CD4-positive, alpha-beta T cell treated with Interleukin-4 for 1 hour (primary cell): ENCODE results near the gene GDI1.

Source experiments
- DNase-seq, 2 donors: peaks; one replicate each; pipeline ENCODE4 v3.0.0-alpha.2; 2020 to 2022

The GDI1 gene

DNA sequence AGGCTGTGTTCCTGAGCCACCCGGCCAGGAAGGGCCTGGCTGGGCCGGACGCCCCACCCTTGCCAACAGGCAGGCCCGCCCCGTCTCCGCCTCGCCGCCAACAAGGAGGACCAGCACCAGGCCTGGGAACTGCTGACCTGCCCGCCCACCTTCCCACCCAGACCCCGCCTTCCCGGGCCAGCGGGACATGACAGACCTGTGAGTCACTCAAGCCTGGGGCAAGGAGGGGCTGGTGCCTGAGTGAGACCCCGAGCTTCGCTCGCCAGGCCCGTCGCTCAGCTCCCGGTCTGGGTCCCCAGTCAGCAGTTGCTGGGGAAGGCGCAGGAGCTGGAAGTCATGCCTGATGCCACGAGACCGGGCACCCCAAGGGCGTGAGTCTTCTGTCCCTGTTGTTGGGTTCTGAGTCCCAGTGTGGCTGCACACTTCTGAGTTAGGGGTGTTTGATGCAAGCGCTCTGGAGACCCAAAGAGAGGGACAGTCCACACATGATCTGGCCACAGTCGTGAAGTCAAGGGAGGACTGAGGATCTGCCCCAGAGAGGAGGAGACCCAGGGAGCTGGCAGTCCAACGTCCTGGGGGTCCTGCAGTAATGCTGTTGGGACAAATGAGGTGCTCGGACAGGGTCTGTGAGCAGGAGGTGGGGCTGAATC, 27.6 kb upstream of the GDI1 start, which contains the start of gene DNASE1L1:
Gene DNASE1L1, minus strand, starts transcription at position 33 of the 650 bp plus-strand sequence. CDS start 3,686 bp downstream, outside the sequence.
- DNase-seq = peak; percentile 18 to 80

DNA sequence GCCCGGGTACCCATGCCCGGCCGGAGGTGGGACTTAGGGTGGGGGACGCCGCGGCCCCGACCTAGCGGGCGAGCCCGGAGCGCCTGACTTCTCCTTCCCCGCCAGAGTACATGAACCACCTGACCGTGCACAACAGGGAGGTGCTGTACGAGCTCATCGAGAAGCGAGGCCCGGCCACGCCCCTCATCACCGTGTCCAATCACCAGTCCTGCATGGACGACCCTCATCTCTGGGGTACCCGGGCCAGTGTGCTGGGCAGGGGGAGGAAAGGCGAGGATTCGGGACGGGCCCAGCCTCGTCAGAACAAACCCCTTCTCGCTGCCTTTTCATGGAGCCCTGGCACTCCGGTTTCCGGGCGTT, 25.0 kb upstream of the GDI1 start:
- DNase-seq = peak; percentile 59 to 62

- peak; percentile 52 to 55 for DNase-seq
These were observed 24.5 kb upstream of the GDI1 start for GRCh38 chrX:154412468-154412867.

DNA sequence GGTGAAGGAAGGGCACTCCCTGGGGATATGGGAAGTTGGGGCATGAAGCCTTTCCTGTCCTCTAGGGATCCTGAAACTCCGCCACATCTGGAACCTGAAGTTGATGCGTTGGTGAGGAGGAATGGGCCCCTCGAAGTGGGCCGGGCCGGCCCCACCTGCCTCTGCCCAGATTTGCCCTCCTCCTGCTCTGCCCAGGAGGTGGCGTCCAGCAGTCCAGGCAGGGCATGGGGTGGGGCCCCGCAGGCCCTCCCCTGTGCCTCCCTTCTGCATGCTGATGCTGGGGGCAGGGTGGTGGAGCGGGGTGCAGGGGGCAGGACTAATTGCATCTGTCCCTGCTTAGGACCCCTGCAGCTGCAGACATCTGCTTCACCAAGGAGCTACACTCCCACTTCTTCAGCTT, 23.8 kb upstream of the GDI1 start:
- no peak for DNase-seq

DNA sequence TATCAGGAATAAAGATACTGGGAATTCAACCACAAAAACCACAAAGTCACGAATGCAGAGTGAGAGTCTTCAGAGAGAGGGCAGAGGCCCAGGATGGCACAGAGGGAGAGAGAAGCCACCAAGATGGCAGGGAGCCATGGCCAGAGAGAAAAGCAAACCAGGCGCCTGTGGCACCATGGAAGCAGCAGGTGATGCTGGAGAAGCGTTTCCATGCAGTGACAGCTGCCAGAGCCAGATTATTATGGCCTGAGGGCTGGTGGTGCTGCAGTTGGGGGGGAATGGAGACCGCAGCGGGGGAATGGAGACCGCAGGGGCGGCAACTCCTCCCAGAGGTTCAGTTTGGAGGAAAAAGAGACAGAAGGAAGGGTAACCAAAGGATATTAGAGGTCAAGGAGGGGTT, 19.8 kb upstream of the GDI1 start:
- DNase-seq = no peak

GRCh38 chrX:154419189-154419588, 17.8 kb upstream of the GDI1 start:
- DNase-seq = no peak

DNA sequence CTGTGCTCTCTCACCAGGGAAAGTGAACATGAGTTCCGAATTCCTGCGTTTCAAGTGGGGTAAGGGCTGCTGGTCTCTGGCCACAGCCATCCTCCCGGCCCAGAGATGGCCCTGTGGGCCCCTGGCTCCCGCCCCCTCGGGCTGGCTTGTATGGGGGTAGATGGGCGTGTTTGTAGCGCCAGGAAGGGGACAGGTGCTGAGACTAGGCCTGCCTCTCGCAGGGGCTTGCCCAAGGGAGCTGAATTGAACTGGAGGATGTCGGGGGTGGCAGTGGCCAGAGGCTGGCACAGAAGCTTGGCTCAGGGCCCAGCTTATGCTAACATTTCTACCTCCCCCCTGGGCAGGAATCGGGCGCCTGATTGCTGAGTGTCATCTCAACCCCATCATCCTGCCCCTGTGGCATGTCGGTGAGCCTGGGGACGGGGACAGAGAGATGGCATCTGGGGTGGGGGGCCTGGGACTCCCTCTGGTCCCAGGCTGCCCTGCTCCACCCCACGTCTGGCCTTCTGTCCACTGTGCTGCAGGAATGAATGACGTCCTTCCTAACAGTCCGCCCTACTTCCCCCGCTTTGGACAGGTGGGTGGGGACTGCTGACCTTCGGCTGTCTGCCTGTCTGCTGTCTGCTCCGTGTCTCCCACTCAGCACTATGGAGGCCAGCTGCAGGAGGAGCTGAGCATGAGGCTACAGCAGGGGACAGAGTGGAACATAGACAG, 17.1 kb upstream of the GDI1 start:
- no peak for DNase-seq

GRCh38 chrX:154420402-154420756, 16.6 kb upstream of the GDI1 start:
- DNase-seq = no peak

DNA sequence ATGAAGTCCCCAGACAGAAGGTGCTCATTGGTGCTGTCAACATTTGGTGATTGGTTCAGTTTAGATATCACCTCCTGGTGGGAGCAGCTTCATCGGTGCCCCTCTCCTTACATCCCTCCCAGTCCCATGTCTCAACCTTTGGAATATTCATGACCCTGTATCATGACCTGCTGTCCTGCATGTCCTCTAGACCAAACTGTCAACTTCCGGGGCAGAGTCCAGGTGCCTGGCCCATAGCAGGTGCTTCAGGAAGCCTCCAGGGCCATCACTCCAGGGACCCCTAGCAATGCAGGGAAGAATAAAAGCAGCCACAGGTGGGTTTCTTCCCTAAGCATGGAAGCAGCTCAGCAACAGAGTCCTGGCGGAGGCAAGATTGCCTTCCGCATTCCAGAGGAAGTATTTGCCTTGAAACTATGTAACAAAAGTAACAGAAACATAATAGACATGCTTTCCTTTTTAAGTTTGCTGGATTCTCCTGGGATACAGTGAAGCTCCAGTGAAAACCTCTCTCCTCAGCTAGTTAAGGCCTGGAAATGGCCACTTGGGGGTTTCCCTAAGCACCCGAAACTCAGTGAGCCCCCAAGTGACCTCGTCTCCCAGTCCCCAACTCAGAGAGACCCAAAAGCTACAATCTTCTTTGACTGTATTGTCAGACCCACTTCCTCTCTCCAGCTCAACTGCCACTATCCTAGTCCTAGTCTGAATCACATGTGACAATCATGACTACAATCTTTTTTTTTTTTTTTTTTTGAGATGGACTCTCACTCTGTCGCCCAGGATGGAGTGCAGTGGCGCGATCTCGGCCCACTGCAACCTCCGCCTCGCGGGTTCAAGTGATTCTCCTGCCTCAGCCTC, 9.8 kb upstream of the GDI1 start:
- no peak for DNase-seq

GRCh38 chrX:154428176-154429171, 8.5 kb upstream of the GDI1 start, which contains the start of gene ATP6AP1:
ATP6AP1 (plus strand) TSS chrX:154428677; CDS start chrX:154428693, 16 bp downstream.
- DNase-seq = peak; percentile 90 to 91

- no peak for DNase-seq
These were observed 7.2 kb upstream of the GDI1 start for GRCh38 chrX:154429711-154430110.

DNA sequence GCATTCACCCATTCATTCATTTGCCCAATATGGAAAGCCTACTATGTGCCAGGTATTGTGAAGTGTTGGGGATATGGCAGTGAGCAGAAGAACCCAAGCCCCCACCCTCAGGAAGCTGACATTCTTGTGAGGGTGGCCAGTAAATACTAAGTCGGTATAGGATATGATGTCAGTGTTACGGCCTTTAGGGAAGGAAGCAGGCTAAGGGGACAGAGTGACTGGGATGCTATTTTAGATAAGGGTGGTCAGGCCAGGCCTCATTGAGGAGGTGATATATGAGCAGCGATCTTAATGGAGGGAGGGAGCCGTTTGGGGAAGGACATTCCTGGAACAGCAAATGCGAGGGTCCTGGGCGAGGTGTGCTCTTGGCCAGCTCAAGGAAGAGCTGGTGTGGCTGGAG, 6.5 kb upstream of the GDI1 start:
- no peak for DNase-seq

DNA sequence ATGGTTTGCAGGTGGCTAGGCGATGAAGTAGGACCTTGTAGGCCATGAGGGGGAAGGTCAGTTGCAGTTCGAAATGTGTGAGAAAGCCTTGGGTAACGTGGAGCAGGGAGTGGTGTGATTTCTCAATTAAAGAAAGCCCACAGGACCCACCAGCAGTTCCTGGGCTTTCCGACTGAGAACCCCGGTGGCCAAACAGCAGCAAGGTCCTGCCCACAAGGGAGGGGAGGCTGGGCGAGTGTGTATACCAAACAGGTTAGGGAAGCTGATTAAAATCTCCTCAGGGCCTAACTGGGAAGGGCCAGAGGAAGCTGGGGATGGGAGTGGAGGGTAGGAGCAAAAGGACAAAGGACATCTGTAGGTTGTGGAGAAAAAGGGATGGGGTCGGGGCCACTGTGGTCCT, 6.0 kb upstream of the GDI1 start:
- peak in 1 of 2 donors; percentile 45 for DNase-seq

- peak in 1 of 2 donors; percentile 35 for DNase-seq
These were observed 5.6 kb upstream of the GDI1 start for GRCh38 chrX:154431341-154431740.

GRCh38 chrX:154432210-154432609, 4.7 kb upstream of the GDI1 start:
- no peak for DNase-seq

DNA sequence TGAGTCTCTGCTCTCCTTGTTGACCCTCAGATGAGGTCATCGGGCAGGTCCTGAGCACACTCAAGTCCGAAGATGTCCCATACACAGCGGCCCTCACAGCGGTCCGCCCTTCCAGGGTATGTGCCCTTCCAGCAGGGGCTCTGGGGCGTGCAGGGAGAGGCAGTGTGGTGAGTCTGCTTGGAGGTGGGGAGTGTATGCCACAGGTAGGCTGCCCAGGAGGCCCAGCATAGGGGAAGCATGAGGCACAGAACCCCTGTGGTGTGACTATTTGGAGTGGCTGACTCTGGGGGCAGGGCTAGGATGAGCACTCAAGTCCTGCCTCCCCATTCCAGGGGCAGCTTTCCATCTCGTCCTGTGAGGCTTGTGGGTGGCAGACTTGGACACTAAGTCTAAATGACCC, 3.3 kb upstream of the GDI1 start:
- no peak for DNase-seq

DNA sequence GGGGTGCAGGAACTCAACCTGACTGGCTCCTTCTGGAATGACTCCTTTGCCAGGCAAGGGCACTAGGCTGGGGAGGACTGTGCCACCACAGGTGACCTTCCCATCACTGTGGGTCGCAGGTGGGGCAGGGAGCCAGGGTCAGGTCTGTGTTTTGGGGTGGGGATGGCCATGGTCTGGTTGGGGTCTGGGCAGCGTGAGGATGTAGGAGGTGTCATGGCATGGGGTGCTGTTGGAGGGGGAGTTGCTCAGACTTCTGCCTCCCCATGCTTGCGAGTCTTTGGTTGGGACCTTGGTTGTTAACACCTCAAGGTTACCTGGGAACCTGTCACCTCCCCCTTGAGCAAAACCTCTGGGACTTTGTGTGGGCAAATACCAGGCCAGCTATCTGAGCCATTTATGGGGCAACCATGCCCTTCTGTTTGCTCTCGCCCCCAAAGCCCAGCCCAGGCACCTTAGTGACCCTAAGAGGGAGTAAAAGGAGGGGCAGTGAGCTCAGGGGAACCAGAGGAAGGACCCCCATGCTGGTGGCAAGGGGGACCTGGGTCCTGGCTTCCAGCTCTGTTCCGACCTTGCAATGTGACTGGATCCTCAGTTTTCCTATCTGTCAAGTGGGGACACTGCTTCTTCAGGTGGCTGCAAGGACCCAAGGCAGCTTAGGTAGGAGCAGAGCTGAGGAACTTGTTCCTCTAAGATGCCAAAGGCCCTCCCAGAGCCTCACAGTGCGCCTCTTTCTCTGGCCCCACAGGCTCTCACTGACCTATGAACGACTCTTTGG, 2.4 kb upstream of the GDI1 start:
- DNase-seq = no peak

GRCh38 chrX:154435171-154435733, 1.7 kb upstream of the GDI1 start:
- no peak for DNase-seq

DNA sequence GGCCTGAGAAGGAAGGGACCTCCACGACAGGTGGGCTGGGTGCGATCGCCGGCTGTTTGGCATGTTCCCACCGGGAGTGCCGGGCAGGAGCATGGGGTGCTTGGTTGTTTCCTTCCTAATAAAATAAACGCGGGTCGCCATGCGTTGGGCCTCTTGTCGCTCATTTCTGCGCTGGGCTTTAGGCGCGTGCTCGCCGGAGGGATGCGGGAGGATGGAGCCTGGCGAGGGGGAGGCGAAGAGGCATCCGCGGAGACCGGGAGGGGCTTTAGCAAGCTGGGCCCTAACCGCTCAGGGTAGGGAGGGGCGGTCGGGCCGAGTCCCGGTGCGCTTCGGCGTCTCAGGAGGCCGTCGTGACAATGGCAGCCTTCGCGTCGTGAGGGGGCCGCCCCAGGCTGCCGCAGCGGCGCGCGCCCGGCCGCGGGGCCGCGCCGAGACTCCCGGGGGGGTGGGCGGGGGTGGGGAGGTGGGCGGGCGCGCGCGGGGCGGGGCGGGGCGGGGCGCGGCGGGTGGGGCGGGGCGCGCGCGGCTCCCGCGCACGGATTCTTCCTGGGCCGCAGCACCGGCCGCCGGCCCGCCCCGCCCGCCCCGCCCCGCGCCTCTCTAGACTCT, 476 bp upstream of the GDI1 start:
- peak; percentile 48 to 71 for DNase-seq

DNA sequence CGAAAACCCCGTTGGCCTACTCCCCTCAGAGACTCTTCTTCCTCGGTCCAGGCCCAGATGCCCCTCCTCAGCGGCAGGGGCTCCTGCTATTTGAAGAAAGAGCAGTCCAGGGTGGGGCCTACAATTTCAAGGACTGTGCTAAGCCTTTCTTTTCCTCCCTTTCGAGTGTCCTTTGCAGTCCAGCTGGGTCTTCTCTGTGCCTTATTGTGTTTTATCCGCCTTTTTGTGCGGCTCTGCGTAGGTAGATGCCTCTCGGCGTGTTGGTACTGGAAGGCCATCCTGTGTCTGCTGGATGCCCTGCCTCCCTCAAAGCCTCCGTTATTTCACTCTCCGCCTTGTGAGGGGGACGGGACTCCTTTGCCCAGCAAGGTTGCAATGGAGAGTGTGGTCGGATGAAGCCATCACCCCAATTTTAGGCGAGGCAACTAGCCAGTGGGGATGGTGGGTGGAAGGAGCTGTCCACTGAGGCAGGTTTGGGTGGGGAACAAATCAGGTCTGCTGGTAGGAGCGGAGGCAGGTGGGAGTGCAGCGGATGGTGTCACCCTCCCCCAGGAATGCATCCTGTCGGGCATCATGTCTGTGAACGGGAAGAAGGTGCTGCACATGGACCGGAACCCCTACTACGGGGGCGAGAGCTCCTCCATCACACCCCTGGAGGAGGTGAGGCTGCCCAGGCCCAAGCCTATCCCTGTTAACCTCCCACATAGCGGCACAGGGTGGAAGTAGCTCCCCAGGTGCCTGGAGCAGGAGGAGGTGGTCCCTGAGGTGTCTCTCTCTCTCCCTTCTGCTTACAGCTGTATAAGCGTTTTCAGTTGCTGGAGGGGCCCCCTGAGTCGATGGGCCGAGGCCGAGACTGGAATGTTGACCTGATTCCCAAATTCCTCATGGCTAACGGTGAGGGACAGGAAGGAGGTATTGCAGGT, 1.3 kb downstream of the GDI1 start:
- no peak for DNase-seq
